HG03457 (cell line): ENCODE results near the gene MED7.
"Not testable (repeated sequence)": the region's sequence is repeated elsewhere in the genome, so short reads cannot be mapped to it uniquely, and the experiment has no call there.

ENCODE experiments used
- ATAC-seq: cut with Tn5 transposase; IDR thresholded peaks from one replicate; pipeline ENCODE4 v1.9.1; 2021; ENCODE audit warnings: moderate number of reproducible peaks; ENCODE audit not compliant: unreplicated experiment

Gene MED7, protein sequence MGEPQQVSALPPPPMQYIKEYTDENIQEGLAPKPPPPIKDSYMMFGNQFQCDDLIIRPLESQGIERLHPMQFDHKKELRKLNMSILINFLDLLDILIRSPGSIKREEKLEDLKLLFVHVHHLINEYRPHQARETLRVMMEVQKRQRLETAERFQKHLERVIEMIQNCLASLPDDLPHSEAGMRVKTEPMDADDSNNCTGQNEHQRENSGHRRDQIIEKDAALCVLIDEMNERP

DNA sequence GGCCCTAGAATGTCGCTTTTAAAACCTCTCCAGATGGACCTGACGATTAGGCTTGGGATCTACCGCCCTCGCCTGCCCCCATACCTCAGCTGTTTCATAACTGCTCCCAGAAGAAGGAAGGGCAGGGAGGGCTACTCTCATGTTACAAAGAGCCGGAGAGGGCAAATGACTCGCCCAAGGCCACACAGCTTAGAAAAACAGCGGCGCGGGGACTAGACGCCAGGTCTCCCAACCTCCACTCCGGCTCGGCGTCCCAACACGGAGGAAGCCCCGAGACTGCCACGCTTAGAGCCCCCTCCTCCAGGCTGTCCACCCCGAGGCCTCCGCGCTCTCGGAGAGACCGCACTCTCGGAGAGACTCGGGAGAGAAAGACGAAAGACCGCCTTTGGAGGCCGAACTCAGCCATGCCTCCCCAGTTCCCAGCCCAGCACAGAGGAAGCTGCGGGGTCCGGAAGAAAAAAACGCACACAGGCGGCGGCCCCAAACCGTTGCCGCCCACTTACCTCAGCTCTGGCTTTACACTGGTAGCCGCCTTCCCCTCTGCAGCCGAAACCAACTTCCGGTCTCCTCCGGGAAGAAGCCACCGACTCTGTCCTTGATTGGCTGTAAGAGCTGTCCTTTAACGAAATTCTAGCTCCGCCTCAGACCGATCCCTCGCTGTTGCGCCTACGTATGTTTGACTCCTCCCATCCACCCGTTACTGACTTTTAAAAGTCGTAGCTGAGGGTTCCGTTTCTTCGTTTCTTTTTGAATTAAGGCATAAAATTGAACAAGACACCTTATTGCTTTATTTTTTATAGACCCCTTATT lies at the start of gene MED7:
MED7 (minus strand) TSS at position 549 of the 810 bp plus-strand sequence. CDS start 3,434 bp downstream, outside the sequence.
- ATAC-seq: peak; percentile 100

DNA sequence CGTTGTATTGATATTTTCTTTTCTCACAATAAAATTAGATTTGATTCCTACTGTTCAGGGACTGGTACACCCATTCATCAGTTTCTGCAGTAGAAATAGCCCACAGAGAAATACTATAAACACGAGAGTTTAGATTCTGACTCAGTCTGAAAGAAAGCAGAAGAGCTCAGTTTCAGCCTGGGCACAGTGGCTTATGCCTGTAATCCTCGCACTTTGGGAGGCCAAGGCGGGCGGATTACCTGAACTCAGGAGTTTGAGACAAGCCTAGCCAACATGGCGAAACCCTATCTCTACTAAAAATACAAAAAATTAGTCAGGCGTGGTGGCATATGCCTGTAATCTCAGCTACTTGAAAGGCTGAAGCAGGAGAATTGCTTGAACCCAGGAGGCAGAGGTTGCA lies 46.6 kb upstream of the MED7 start:
- ATAC-seq: no peak

DNA sequence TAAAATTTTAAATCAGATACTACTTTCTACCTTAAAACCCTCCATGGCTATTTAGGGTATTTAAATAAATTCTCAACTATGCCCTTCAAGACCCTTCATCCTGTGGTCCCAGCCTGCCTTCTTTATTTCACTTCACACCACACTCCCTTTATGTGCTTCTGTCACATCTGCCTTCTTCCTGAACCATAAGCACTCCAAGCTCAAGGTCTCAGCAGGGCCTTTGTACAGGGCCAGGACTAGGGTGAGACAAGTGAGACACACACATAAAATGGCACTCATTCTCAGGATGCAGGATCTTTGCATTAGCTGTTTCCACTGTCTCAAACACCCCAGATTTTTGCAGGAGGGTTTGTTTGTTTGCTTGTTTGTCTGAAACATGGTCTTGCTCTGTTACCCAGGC lies 45.6 kb upstream of the MED7 start:
- ATAC-seq: no peak

DNA sequence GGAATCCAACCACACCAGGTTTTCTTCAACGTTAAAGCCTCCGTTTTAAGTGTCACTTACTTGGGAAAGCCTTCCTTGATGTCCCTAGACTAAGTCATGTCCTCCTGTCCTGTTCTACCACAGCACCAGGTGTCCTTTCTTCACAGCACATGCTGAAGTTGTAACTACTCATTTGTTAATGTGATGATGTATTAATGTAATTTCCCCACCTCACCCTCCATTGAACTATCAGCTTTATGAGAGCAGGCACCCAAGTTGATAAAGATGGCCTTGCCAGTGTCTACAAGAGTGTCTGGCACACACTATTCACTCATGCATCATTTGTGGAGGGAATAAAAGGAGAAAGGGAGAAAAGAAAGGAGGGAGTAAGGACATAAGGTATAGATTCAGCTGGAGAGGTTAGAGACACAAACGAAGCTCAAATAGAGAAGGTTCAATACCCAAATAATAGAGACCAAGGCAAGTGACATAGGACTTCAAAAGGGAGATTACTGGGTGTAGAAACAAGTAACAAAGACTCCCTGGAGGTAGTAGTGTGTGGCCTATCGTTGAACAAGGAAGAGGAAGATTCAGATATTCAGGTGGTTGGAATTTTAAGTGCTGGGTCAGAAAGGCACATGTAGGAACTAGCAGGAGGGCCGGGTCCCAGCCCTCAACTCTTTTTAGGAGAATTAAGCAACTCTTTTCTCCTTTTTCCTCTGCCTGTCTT lies 44.5 kb upstream of the MED7 start:
- no peak for ATAC-seq

DNA sequence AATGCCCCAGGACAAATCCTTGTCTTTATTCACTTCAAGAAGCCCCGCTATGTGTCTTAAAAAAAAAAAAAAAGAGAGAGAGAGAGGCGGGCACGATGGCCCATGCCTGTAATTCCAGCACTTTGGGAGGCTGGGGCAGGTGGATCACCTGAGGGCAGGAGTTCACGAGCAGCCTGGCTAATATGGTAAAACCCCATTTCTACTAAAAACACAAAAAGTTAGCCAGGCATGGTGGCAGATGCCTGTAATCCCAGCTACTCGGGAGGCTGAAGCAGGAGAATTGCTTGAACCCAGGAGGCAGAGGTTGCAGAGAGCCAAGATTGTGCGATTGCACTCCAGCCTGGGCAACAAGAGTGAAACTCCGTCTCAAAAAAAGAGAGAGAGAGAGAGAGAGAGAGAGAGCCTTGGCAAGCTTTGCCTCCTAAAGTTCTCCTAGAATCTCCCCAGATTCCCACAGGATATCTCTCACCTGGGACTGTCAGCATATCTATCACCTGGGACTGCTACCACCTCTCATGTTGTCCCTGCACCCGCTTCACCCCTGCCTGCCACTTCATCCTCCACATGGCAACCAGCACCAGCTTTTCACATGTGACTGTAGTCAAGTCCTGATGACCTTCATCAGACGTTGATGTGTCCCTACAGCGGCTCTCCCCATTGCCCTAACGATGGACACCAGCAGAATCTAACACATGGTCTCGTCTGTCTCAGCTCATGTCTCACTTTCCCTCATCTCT lies 43.8 kb upstream of the MED7 start:
- no peak for ATAC-seq

DNA sequence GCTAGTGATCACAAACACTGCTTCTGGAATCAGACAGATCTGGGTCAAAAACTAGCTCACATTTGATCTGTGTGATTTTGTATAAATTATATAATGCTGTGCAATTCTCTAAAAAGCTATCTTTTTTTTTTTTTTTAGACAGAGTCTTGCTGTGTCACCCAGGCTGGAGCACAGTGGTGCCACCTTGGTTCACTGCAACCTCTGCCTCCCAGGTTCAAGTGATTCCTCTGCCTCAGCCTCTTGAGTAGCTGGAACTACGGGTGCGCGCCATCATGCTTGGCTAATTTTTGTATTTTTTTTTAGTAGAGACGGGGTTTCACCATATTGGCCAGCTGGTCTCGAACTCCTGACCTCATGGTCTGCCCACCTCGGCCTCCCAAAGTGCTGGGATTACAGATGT lies 42.5 kb upstream of the MED7 start:
- ATAC-seq: not testable (repeated sequence)

DNA sequence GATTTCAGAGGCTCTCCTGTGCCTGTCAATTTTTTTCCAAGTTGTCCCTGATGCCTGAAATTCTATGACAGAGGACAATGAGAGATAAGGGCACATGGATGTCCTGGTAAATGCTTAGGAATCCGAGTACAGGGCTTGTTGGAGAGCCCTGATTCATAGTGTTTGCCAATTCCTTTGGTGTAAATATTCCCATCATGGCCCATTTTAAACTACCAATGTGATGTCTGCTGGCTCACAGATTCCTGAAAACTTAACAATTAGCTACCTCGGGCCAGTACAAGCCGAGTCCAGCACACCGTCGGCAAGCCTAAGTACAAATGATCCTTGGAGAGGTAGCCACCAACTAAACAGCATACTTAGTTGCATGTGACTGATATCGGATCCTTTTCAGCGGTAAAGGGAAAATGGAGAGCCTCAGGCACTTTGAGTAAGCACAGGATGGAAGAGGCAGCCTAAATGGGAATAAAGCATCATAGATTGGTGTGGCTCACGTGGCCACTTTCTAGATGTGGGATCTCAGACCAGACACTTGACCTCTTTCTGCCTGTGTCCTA lies 41.5 kb upstream of the MED7 start:
- ATAC-seq: no peak

DNA sequence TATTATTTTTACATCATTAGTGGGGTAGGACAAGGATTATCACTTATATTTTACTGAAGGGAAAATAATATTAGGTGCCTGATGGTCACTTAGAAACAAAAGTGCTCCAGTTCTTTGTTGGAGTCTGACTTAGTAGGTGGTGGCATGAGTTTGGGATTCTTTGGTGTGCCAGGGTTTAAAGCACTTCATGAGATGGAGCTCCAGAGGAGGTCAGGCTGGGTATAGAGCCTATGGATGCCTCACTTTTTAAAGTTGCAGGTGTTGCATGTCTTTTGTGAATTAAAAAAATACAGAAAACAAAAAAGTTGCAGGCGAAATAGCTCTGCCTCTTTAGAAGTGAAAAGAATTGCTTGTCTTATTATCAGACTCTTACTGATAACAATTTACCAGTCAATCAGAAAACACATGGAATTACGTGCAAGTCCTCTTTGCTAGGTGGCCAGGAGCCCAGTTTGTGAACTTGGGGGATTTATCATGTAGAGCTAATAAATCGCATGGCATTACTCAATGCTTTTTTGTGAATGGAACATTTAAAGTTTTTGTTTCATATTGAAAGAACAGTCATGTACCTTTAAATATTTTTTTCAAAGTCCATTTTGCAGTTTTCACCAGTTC lies 39.6 kb upstream of the MED7 start:
- ATAC-seq: no peak

DNA sequence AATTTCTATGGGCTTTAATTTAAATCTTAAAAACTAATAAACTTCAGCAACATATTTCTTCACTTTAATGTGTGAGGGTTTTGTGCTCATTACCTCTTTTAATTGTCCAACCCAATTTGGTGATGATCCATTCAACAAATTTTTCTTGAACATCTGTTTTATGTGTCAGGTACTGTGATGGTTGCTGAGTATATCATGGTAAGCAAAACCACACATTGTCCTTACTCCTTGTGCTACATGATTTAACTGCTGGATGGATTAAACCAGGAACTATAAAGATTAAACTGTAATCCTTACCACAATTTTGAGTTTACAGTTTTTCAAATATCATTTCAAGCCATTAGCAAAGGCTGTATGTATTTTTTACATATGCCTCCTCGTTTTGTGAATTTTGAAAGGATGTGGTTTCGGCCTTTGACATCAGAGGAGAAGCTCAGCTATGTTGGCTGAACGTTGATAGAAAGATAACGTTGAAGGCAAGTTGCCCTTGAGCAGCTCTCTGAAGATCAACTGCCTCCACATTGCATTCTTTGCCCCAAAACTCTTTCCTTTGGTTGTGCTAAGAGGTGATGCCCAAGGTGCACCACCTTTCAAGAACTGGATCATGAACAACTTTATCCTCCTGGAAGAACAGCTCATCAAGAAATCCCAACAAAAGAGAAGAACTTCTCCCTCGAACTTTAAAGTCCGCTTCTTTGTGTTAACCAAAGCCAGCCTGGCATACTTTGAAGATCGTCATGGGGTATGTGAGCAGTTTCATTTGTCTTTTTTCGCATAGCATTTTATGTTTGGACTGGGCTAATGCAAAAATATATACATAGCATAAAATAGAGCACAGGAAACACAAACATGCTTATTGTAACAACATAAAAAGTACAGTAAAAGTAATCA lies 38.0 kb upstream of the MED7 start, which contains the start of gene ITK:
ITK (plus strand) TSS at position 467 of the 891 bp plus-strand sequence; CDS start at position 605, 138 bp downstream.
- no peak for ATAC-seq

DNA sequence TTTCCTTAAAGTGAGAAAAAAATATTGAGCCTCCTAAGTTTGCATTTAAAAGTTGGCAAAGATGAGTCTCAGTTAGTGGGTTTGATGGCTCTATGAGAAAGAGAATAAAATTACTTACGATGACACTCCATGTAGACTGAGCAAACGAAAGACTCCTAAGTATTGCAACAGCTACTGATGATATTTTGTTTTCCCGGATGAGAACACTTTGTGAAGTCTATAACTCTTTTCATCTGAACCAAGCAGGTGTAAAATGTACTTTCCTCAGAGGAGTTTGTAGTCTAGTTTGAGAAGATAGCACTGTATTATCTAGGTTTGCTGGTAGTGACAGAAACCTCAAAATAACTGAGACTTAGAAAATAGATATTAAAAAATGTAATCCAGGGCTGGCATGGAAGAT lies 36.3 kb upstream of the MED7 start:
- no peak for ATAC-seq

DNA sequence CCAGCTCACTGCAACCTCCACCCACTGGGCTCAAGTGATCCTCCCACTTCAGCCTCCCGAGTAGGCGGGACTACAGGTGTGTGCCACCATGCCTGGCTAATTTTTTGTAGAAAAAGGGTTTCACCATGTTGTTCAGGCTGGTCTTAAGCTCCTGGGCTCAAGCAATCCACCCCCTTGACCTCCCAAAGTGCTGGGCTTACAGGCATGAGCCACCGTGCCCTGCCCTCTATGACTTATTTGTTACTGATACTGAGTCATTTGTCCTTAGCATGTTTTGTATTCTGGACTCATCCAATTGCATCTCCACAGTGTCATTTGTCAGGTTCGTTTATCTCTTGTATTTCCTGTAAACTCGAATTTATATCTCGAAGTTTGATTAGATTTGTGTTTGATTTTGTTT lies 35.3 kb upstream of the MED7 start:
- no peak for ATAC-seq

DNA sequence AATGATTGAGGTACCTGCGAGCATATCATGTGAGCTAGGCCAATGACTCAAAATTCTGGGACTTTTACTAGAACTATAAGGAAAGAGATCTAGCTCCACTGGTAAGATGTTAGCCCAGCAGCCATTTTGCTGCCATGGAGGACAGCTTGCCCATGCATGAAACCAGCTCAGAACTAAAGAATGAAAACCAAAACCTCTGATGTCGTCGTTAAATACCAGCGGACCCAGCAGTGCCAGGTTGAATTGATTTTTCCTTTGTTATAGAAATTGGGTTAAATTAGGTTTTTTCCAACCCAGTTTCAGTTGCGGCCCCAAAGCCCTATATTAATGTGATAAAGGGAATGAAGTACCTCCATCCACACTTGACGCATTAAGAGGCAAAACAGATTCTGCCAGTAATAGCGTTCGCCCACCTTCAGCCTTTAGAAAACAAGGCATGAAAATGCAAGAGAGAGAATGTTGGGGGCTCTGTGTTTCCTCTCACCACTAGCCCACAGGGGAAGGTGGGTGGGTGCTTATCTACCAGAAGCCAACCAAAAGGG lies 32.5 kb upstream of the MED7 start:
- ATAC-seq: no peak

DNA sequence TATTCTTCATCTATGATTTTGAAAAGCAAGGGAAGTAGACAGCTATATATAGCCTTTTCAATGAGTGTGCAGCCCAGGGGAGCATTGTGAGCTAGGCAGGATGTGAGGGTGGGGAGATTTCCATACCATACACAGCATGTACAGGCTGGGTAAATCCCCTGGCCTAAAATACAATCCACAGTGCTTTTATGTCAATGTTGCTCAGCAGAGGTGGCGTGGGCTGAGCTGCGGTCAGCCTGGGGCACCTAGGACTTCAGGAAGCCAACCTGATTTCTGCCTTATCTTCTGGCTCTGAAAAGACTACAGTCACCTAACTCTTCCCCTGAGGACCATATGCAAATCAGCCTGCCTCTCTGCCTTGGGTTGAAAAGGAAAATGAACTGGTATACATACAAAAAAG lies 29.7 kb upstream of the MED7 start:
- ATAC-seq: peak; percentile 100

DNA sequence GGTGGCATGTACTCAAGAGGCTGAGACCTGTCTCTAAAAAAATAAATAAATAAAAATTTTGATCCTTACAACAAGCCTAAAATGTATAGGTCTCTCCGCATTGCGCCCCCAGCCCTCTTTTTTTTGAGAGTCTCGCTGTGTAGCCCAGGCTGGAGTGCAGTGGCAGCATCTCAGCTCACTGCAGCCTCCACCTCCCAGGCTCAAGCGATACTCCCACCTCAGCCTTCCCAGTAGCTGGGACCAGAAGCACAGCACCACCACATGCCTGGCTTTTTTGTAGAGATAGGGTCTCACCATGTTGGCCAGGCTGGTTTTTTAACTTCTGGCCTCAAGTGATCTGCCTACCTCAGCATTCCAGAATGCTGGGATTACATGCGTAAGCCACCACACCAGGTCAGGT lies 25.6 kb upstream of the MED7 start:
- no peak for ATAC-seq

DNA sequence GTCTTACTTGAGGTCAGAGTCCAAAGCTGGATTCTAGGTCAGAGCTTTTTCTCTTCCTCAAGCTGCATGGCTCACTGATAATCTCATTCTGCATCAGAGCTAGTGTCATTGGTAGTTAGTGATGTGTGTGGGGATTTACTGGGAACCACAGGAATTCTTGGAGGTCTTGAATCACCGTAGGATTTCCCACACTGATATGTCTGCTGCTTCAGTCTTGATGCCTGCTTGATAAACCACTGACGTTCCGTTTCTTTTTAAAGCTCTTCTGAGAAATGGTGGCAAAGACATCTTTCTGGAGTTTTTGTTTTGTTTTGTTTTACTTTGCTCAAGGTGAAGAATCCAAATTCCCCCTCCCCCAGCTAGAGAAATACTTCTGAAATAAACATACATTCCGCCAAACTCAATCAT lies 24.6 kb upstream of the MED7 start:
- ATAC-seq: no peak

DNA sequence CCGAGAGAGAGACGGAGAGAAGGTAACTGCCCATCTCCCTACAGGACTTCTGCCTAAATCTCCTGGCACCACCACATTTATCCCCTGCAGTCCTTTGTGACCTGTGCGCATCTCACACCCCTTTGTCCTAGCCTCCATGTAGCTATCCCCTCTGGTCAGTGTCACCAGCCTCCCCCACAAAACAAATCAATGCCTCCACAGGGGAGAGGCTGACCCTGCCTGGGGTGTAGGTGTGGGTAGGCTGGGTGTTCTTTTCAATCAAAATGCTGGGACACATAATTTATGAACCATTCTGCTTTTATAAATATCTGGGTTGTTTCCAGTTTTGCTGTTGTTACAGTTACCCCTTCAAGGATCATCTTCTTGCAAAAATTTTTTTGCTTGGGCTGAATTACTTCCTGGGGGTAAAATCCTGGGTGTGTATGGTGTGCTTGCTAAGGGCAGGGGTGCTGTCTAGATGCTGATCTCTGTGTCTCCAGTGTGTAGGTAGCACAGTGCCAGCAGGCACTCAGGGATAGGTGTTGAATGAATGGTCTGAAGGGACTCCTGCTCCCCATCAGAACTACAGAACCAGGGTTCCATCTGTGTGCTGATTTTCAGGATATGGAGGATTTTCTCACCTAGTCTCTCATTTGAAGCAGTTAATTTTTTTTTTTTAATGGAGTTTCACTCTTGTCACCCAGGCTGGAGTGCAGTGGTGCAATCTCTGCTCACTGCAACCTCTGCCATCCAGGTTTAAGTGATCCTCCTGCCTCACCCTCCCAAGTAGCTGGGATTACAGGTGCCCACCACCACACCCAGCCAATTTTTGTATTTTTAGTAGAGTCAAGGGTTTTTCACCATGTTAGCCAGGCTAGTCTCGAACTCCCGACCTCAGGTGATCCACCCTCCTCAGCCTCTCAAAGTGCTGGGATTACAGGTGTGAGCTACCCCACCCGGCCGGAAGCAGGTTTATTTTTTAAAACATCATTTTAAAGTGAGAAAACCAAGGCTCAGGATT lies 23.8 kb upstream of the MED7 start, which contains the start of gene GARIN3:
GARIN3 (minus strand) TSS at position 51 of the 1,000 bp plus-strand sequence. CDS start 96 bp downstream, outside the sequence.
- no peak for ATAC-seq

DNA sequence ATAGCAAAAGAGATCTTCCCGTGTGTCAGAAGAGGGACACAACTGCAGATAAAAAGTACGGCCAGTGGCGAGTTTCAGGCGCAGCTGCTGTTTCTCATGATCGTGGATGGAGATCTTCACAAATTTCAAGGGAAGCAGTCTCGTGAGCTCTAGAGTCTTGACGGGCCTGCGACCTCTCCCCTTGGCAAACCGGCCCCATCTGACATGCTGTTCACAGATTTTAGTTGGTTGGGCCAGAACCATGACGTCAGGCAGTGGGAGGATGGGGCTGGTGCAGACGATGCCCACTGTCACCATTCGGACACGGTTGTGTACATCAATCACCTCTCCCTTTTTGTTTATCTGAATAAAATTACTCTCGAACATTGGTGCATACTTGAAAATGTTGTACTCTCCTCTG lies 23.0 kb upstream of the MED7 start:
- ATAC-seq: no peak

DNA sequence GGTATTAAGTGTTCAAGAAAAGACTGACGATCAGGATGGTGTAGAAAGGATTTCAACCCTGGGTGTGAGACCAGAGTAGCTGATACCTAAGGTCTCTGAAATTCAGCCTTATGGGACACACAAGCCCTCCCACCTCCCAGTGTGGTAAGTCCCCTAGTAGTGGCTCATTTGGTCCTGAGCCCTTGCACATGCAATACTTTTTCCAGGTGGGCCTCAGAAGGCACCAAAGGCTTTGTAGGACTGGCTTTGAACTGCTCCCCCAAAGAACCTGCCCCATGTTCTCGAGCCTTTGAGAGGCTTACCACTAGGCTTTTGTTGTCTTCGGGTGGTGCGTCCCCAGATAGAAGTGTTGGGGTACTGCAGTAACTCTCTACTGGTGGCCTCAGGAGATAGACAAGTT lies 22.6 kb upstream of the MED7 start:
- ATAC-seq: no peak
